Ramos (cell line): ENCODE data around the gene TRIM2.
"Not testable (repeated sequence)": the region's sequence is repeated elsewhere in the genome, so short reads cannot be mapped to it uniquely, and the experiment has no call there.

Source experiments
- in situ Hi-C: fragments of 300-500 bp; cut with MboI; formaldehyde crosslinking; loops from one replicate; pipeline ENCODE4 v1.14.3; 2022; ENCODE audit warnings: low sequenced_read_pairs; ENCODE audit not compliant: unreplicated experiment

The TRIM2 gene

GRCh38 chr4:153204247-153204671, at the start of gene TRIM2:
TSS of gene TRIM2 (plus strand) at chr4:153204443. CDS start at chr4:153204531, 88 bp downstream.
- in situ Hi-C loops = no loop called here

GRCh38 chr4:153155686-153156085, 48.6 kb upstream of the TRIM2 start:
- in situ Hi-C loops = loop anchor here (10.0 kb wide), 1 partner anchor 479 kb away; no protein-coding TSS in a partner anchor

GRCh38 chr4:153156263-153156662, 48.0 kb upstream of the TRIM2 start:
- in situ Hi-C loops = loop anchor here (10.0 kb wide), 1 partner anchor 479 kb away; no protein-coding TSS in a partner anchor

- in situ Hi-C loops = loop anchor here (10.0 kb wide), 1 partner anchor 478 kb away; no protein-coding TSS in a partner anchor
Observed at GRCh38 chr4:153156721-153157120, 47.5 kb upstream of the TRIM2 start.

GRCh38 chr4:153159016-153159415, 45.2 kb upstream of the TRIM2 start:
- in situ Hi-C loops = loop anchor here (10.0 kb wide), 1 partner anchor 476 kb away; no protein-coding TSS in a partner anchor

GRCh38 chr4:153159728-153160221, 44.5 kb upstream of the TRIM2 start:
- in situ Hi-C loops = loop anchor here (10.0 kb wide), 1 partner anchor 475 kb away; no protein-coding TSS in a partner anchor

GRCh38 chr4:153160821-153161220, 43.4 kb upstream of the TRIM2 start:
- in situ Hi-C loops = no loop called here

- in situ Hi-C loops = no loop called here
Observed at GRCh38 chr4:153161226-153161963, 42.8 kb upstream of the TRIM2 start.

- in situ Hi-C loops = not testable (repeated sequence)
Observed at GRCh38 chr4:153165236-153165635, 39.0 kb upstream of the TRIM2 start.

GRCh38 chr4:153166716-153167501, 37.3 kb upstream of the TRIM2 start:
- in situ Hi-C loops = no loop called here

GRCh38 chr4:153169776-153170175, 34.5 kb upstream of the TRIM2 start:
- in situ Hi-C loops = no loop called here

- in situ Hi-C loops = no loop called here
Observed at GRCh38 chr4:153170407-153170806, 33.8 kb upstream of the TRIM2 start.

GRCh38 chr4:153174821-153175567, 29.2 kb upstream of the TRIM2 start:
- in situ Hi-C loops = no loop called here

GRCh38 chr4:153176938-153177337, 27.3 kb upstream of the TRIM2 start:
- in situ Hi-C loops = no loop called here

- in situ Hi-C loops = no loop called here
Observed at GRCh38 chr4:153177841-153178240, 26.4 kb upstream of the TRIM2 start.

GRCh38 chr4:153179100-153179499, 25.1 kb upstream of the TRIM2 start:
- in situ Hi-C loops = no loop called here

GRCh38 chr4:153181293-153181692, 22.9 kb upstream of the TRIM2 start:
- in situ Hi-C loops = no loop called here

- in situ Hi-C loops = no loop called here
Observed at GRCh38 chr4:153181700-153182099, 22.5 kb upstream of the TRIM2 start.

- in situ Hi-C loops = no loop called here
Observed at GRCh38 chr4:153183146-153183545, 21.1 kb upstream of the TRIM2 start.

- in situ Hi-C loops = no loop called here
Observed at GRCh38 chr4:153185331-153185852, 18.9 kb upstream of the TRIM2 start.
